ENCODE measurements around the gene PHF13. TPM values are rescaled to one million over a fixed set of nuclear protein-coding genes. Genes with fewer than 3 reads are reported as not detected.
A peak's percentile ranks its signal among the peaks of the same experiment; 100 is the strongest.

PHF13 gene
- total RNA-seq, 1 experiment from 2014 or later = 55.8 TPM

GRCh38 chr1:6601049-6601922 lies 12.2 kb upstream of the PHF13 start:
- Histone ChIP-seq H3K4me1 (ENCODE audit: insufficient read depth, low read length) (no peaks in the 10 kb centered on the region), H2BK12ac (ENCODE audit: insufficient read length, low read depth, low read length) (no peak overlapping the region), H3K79me2 (ENCODE audit: insufficient read depth, low read length) (peaks cover 18% of the 10 kb centered on the region; the same call in 1 of the 2 replicates), H3K23me2 (ENCODE audit: insufficient read length, low read depth, low read length, poor library complexity, severe bottlenecking) (peaks cover 21% of the 10 kb centered on the region), H2BK15ac (ENCODE audit: low read depth, low read length) (no peak overlapping the region), H2BK5ac (ENCODE audit: insufficient read length, low read length) (no peak overlapping the region), H3K4me2 (ENCODE audit: insufficient read depth, insufficient read length, low read length) (peak overlapping the region; percentile 83), H3T11ph (ENCODE audit: low read length) (no peak overlapping the region), H3K79me1 (ENCODE audit: insufficient read depth, low read depth, low read length, poor library complexity, severe bottlenecking) (no peaks in the 10 kb centered on the region), H3K27me3 (ENCODE audit: insufficient read depth, low read length) (no peaks in the 10 kb centered on the region), H3K9ac (ENCODE audit: extremely low read depth, insufficient read length, low read length) (peak overlapping the region; percentile 60), H4K91ac (ENCODE audit: insufficient read length, low read depth, low read length) (no peak overlapping the region), H2AK5ac (ENCODE audit: insufficient read length, low read length) (no peak overlapping the region), H2BK120ac (ENCODE audit: low read depth, low read length, poor library complexity, severe bottlenecking) (no peak overlapping the region), H3K14ac (ENCODE audit: insufficient read depth, low read length) (peak overlapping the region; percentile 53; the same call in 1 of the 2 replicates), H4K20me1 (ENCODE audit: control insufficient read depth, insufficient read depth, insufficient read length) (peaks cover 2% of the 10 kb centered on the region), H3K9me3 (ENCODE audit: control insufficient read depth, low read depth, low read length) (no peaks in the 10 kb centered on the region), H4K5ac (ENCODE audit: insufficient read length, low read depth, low read length) (no peak overlapping the region), H3K4ac (ENCODE audit: low read depth, low read length) (no peak overlapping the region), H3K56ac (ENCODE audit: insufficient read length, low read depth, low read length) (no peak overlapping the region), H2BK20ac (ENCODE audit: low read depth, low read length, poor library complexity, severe bottlenecking) (no peak overlapping the region), H3K23ac (ENCODE audit: insufficient read length, low read depth, low read length) (no peak overlapping the region), H3K27ac (ENCODE audit: insufficient read length, low read depth, low read length) (no peak overlapping the region), H2AFZ (ENCODE audit: low read length) (no peak overlapping the region), H3K18ac (ENCODE audit: insufficient read length, low read depth, low read length) (peak overlapping the region; percentile 16), H4K8ac (replicated peaks; ENCODE audit: insufficient read length, low read depth, low read length) (no peak overlapping the region)
- peak; percentile 51 for DNase-seq
- Mint-ChIP-seq H3K27ac (peak overlapping the region in 2 of 3 experiments; percentile 94 to 96; a peak in 5 of 7 replicates), H3K4me3 (peak overlapping the region; percentile 88 to 94), H3K27me3 (ENCODE audit: low read depth) (no peaks in the 10 kb centered on the region), H3K36me3 (ENCODE audit: insufficient read depth in 1 of 3, low read depth in 3 of 3) (peaks cover 7 to 38% (median 26%) of the 10 kb centered on the region in 3 experiments), H3K4me1 (peaks cover 28 to 29% of the 10 kb centered on the region in 2 experiments), H3K9me3 (no peaks in the 10 kb centered on the region)
- WGBS (ENCODE audit: extremely low coverage, insufficient read length, low lambda C conversion rate) = no CpG with 5 or more reads among the region's 40 CpGs
- TF ChIP-seq CTCF (conservative IDR thresholded peaks at IDR 0.05) = no peak; the same call in 2 of the 3 replicates
